ENCODE measurements around the gene CEP126.
A peak's percentile ranks its signal among the peaks of the same experiment; 100 is the strongest.

Gene CEP126

GRCh38 chr11:101907815-101908214, 7.0 kb upstream of the CEP126 start:
- no peak overlapping the region for H3K4me3 ChIP-seq (ENCODE audit: low read depth, low read length)
- POLR2A ChIA-PET = no interaction called here
- no peak for TF ChIP-seq CTCF (IDR thresholded peaks at IDR 0.05; ENCODE audit: insufficient read depth, low read length, missing control alignments)
- CTCF ChIA-PET = interaction anchor here (0.8 to 3.6 kb wide), 5 partner anchors 9 to 57 kb away, joined by 3 to 21 read pairs (median 6); no protein-coding TSS in a partner anchor
- DNase-seq (ENCODE audit: low read depth, low spot score) = no peak

GRCh38 chr11:101909087-101909486, 5.7 kb upstream of the CEP126 start:
- CTCF ChIA-PET = interaction anchor here (3.6 kb wide), 1 partner anchor 48 kb away, joined by 21 read pairs; no protein-coding TSS in a partner anchor
- POLR2A ChIA-PET = no interaction called here
- no peak overlapping the region for H3K4me3 ChIP-seq (ENCODE audit: low read depth, low read length)
- no peak for DNase-seq (ENCODE audit: low read depth, low spot score)
- TF ChIP-seq CTCF (IDR thresholded peaks at IDR 0.05; ENCODE audit: insufficient read depth, low read length, missing control alignments) = no peak

- TF ChIP-seq CTCF (IDR thresholded peaks at IDR 0.05; ENCODE audit: insufficient read depth, low read length, missing control alignments) = no peak
- ChIA-PET POLR2A (no interaction called here), CTCF (interaction anchor here (1.3 to 1.5 kb wide), 2 partner anchors 33 to 52 kb away, joined by 4 to 5 read pairs; no protein-coding TSS in a partner anchor)
- no peak for DNase-seq (ENCODE audit: low read depth, low spot score)
- no peak overlapping the region for H3K4me3 ChIP-seq (ENCODE audit: low read depth, low read length)
Measured at GRCh38 chr11:101912823-101913284, 2.0 kb upstream of the CEP126 start.

GRCh38 chr11:101913656-101914055, 1.2 kb upstream of the CEP126 start:
- H3K4me3 ChIP-seq (ENCODE audit: low read depth, low read length) = no peak overlapping the region
- no peak for TF ChIP-seq CTCF (IDR thresholded peaks at IDR 0.05; ENCODE audit: insufficient read depth, low read length, missing control alignments)
- CTCF ChIA-PET = interaction anchor here (1.3 to 1.6 kb wide), 3 partner anchors 34 to 456 kb away, joined by 3 to 5 read pairs (median 4); no protein-coding TSS in a partner anchor
- DNase-seq (ENCODE audit: low read depth, low spot score) = no peak
- POLR2A ChIA-PET = no interaction called here

GRCh38 chr11:101914341-101914737, 471 bp upstream of the CEP126 start:
- ChIA-PET POLR2A (interaction anchor here (1.0 kb wide), 1 partner anchor 51 kb away, joined by 5 read pairs; no protein-coding TSS in a partner anchor), CTCF (interaction anchor here (0.7 to 1.7 kb wide), 16 partner anchors 10 to 457 kb away, joined by 3 to 18 read pairs (median 3); no protein-coding TSS in a partner anchor)
- peak overlapping the region; percentile 85 for H3K4me3 ChIP-seq (ENCODE audit: low read depth, low read length)
- DNase-seq (ENCODE audit: low read depth, low spot score) = no peak
- no peak for TF ChIP-seq CTCF (IDR thresholded peaks at IDR 0.05; ENCODE audit: insufficient read depth, low read length, missing control alignments)

- ChIA-PET POLR2A (no interaction called here), CTCF (interaction anchor here (0.9 to 1.7 kb wide), 3 partner anchors 36 to 55 kb away, joined by 3 to 18 read pairs (median 3); no protein-coding TSS in a partner anchor)
- no peak for TF ChIP-seq CTCF (IDR thresholded peaks at IDR 0.05; ENCODE audit: insufficient read depth, low read length, missing control alignments)
- H3K4me3 ChIP-seq (ENCODE audit: low read depth, low read length) = peak overlapping the region; percentile 85
- no peak for DNase-seq (ENCODE audit: low read depth, low spot score)
Measured at GRCh38 chr11:101915791-101916291, 1.0 kb downstream of the CEP126 start.

All from AG04449 (cell line).